NOMO-1 treated with DMSO at 0.1 percent for 48 hours (cell line): ENCODE measurements around the gene DOHH.

Experiments
- DNase-seq: peaks from one replicate; lab custom pipeline; 2025; ENCODE audit not compliant: unreplicated experiment; lab: John Stamatoyannopoulos, UW

Gene DOHH

DNA sequence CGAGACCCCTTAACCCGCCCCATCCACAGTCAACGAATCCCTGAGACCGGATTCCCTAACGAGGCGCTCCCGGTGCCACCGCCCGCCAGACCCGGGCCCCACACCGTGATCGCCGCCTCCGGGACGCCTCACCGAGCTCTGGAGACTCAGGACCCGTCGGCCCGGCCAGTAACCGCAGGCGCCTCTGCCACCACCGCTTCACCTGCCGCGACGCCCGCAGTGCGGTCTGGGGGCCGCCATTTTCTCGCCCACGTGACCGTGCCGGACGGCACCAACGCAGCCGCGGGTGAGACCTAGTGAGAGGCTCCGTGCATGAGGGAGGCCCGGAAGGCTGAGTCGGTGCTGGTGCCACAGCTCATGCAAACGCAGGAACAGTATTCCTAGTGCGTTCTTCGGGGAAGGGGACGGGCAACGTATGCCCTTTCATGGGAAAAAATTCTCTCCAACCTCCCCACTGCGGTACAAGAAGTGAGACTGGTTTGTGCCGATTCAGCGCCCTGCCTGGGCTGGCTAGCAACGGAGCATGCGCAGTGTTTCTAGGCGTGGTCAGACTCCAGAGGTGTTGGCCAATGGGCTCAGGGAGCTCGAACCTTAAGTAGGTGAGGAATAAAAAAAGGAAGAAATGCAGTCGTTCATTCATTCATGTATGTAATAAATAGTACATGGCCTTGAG is at the start of gene DOHH:
Gene DOHH (minus strand): TSS at position 246 of the 673 bp plus-strand sequence. CDS start 3,860 bp downstream, outside the sequence.
- peak; percentile 93 for DNase-seq

- no peak for DNase-seq
These were observed 49.3 kb upstream of the DOHH start for GRCh38 chr19:3549816-3550215.

GRCh38 chr19:3548606-3549005 is 48.1 kb upstream of the DOHH start:
- peak; percentile 82 for DNase-seq

GRCh38 chr19:3547767-3548282 is 47.4 kb upstream of the DOHH start:
- DNase-seq = no peak

GRCh38 chr19:3547301-3547731 is 46.8 kb upstream of the DOHH start:
- no peak for DNase-seq

- DNase-seq = no peak
These were observed 45.6 kb upstream of the DOHH start for GRCh38 chr19:3546119-3546518.

DNA sequence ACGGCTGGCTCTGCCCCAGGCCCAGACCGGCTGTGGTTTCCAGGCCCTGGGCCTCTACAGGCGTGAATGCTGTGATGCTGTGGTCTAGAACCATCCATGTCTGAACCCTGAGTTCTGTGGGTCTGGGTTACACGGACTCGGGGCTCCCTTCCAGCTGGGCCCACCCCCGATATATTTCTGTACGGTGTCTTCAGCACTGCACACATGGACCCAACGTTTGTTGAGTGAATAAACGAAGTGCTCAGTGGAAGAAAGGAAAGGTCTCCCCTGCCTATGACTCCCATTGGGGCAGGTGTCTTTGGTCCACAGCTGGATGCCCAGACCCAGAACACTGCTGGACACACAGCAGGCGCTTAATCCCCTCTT is 45.2 kb upstream of the DOHH start:
- no peak for DNase-seq

DNA sequence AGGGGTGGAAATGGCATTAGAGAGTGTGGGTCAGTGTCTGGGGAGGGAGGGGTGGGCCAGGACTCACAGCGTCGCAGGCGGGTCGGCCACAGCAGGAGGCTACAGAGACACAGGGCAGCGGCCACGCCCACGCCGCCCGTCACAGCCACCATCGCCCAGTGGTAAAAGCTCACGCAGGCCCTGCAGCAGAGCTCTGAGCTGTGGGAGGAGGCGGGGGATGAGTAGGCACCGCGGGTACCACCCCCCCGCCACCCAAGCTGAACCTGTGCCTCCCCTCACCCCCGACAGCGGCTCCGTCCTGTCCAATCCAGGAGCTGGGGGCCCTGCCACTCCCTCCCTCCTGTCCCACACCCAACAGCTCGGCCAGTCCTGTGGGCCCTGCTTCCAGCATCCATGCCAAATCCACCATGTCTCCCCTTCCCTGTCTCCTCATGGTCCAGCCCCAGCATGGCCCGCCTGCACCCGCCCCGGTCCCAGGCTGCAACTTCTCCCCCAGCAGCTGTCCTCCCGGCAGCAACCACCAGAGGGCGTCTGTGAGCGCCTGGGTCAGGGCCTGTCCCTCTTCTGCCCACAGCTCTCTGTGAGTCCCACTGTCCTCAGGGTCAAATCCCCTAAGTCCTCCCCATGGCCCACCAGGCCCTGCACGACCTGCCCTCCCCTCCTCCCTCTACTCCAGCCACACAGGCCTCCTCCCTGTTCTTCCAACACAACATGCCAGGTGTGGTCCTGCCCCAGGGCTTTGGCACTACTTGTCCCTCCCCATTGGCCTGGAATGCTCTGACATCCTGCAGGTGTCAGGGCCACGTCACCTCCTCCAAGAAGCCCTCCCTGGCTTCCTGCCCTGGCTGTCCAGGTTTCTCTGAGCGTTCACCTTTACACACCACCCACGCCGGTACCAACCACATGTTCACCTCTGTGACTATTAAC is 44.5 kb upstream of the DOHH start:
- peak; percentile 40 for DNase-seq

GRCh38 chr19:3544058-3544376 is 43.5 kb upstream of the DOHH start:
- no peak for DNase-seq

GRCh38 chr19:3543150-3544057 is 42.9 kb upstream of the DOHH start:
- no peak for DNase-seq

DNA sequence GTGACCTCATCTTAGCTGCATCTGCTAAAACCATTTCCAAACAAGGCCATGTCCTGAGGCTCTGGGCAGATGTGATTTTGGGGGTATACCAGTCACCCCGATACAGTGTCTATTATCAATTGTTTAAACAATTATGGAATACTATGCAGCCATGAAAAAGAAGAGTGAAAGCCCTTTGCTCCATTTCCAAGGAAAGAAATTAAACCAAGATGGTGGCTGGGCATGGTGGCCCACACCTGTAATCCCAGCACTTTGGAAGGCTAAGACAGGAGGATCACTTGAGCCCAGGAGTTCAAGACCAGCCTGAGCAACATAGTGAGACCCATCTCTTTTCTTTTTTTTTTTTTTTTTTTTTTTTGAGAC is 39.3 kb upstream of the DOHH start:
- DNase-seq = no peak

DNA sequence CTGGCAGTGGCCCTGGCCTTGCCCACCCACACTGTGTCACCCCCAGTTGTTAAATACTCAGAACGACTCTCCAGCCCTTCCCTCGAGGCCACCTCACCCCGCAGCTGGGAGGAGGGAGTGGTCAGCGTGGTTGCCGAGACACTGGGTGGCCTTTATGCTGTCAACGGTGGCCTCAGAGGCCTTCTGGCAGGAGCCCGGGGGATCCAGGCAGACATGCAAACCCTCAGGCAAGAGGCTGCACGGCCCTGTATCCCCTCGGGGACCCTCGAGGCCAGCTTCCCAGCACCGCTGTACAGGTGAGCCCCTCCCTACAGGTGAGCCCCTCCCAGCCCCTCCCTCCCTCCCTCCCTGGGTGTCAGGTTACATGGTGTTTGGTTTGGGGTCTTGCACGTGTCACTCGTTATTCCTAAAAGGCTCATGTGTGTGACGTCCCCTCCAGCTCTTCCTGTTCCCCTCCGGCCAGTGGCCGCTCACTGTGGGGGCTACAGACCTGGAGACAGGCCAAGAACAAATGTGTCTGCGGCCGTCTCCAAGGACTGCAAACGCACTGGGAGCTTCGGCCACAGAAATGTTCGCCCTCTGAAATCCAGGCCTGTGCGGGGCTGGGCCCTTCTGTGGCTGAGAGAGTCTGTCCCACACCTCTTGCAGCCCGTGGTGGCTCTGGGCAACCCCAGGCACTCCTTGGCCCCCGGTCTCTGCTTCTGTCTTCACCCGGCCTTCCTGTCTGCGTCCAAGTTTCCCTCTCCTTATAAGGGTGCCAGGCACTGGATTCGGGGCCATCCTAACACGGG is 38.7 kb upstream of the DOHH start, which contains the start of gene TEKTIP1:
Gene TEKTIP1 (plus strand): TSS at position 210 of the 791 bp plus-strand sequence. CDS start 4 bp downstream, at position 214.
- DNase-seq = no peak

DNA sequence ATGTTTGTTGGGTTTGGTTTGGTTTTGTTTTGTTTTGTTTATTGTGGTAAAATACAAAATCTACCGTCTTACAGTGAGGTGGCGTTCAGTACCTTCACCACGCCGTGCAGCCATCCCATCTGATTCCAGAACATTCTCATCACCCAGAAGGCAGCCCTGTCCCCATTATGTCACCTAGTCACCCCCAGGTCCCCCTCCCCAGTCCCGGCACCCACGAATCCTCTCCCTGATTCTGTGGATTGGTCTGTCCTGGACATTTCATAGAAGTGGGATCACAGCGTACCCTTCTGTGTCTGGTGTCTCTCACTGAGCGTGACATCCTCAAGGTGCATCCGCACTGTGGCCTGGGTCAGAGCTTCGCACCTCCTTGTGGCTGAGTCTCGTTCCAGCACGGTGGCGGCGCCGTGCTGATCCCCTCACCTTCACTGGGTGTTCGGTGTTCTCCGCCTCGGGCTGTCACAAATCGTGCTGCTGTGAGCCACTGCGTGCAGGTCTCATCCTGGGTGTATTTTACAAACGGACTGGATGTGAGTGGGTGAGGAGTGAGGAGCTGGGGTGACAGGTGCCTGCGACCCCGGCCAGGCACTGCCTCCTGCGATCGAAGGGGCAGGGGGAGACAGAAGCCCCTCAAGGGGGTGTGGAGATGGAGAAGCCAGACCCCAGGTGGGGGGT is 37.9 kb upstream of the DOHH start:
- no peak for DNase-seq

GRCh38 chr19:3537438-3538240 is 37.2 kb upstream of the DOHH start:
- DNase-seq = no peak

GRCh38 chr19:3537101-3537437 is 36.6 kb upstream of the DOHH start:
- no peak for DNase-seq

DNA sequence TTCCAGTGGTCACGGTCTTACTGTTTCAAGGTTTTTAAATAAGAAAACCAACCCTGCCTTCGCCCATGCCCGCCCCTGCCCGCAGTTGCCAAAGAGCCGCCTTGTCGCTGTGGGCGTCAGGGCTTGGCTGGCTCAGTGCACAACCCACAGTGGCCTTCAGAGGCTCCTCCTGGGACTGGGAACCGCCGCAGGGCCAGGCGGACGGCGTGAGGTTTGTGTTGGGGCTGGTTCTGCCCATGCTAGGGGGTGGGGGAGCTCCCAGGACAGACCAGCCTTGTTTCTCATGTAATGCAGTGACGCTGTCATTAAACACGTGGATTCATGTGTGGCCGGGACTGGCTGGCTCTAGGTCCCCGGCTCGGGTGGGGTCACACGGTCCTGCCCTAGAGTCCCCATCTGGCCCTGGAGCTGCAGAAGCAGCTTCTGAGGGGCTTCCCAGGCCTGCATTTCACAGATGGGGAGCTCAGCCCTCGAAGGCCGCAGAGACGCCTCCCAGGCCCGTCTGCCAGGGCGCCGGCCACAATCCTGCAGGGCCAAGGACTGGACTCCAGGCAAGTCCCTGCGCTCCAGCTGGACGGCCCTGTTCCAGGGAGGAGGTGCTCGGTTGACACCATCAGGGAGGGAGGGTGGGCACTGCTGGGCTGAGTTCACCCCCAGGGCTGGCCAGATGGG is 36.1 kb upstream of the DOHH start:
- no peak for DNase-seq

DNA sequence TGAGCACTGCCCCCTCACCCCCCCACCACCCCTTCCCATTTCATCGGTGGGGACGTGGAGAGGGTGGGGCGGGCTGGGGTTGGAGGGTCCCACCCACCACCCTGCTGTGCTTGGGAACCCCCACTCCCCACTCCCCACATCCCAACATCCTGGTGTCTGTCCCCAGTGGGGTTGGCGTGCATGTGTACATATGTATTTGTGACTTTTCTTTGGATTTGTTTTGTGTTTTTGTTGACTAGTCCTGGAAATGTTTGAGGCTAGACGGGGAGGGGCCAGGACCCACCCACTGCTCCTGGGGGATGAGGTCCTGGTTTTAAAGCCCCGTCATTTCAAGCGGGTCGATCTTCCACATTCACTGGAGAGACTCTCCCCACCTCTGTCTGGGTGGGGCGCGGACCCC is 35.5 kb upstream of the DOHH start:
- DNase-seq = no peak

DNA sequence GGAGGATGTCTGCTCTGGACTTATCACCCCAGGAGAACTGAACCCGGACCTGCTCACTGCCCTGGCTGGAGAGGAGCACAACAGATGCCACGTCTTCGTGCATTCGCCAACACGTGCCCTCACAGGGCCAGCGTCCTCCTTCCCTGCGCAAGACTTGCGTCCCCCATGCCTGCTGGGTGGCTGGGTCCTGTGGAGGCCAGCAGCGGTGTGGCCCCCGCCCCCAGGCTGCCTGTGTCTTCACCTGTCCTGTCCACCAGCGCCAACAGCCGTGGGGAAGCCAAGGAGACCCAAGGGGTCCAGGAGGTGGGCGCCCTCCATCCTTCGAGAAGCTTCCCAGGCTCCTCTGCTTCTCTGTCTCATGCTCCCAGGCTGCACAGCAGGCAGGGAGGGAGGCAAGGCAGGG is 35.1 kb upstream of the DOHH start:
- DNase-seq = no peak

- DNase-seq = no peak
These were observed 34.7 kb upstream of the DOHH start for GRCh38 chr19:3535235-3535535.
